Activated naive CD4-positive, alpha-beta T cell treated with anti-CD3 and anti-CD28 coated beads, Interleukin-2, amount 10 ng/mL, durations not matched to agents 7 days and 5 days (primary cell): ENCODE results near the gene SUGCT.

Experiments used
- CTCF ChIA-PET: fragments of 350-600 bp; sonication (Branson Sonifier 250); formaldehyde crosslinking; loops from one replicate; lab custom pipeline; 2021; ENCODE audit warnings: antibody characterized with exemption; lab: Charles Lee
- DNase-seq: peaks from one replicate; pipeline ENCODE4 v3.0.0-alpha.2; 2020
- H3K27ac Mint-ChIP-seq: one replicate; pipeline ENCODE4 v1.8.0; 2021; ENCODE audit warnings: mild to moderate bottlenecking, moderate library complexity, mixed read lengths
- H3K27me3 Mint-ChIP-seq: one replicate; pipeline ENCODE4 v1.8.0; 2021; ENCODE audit warnings: mild to moderate bottlenecking, mixed read lengths
- H3K36me3 Mint-ChIP-seq: one replicate; pipeline ENCODE4 v1.8.0; 2021; ENCODE audit warnings: mixed read lengths
- H3K4me1 Mint-ChIP-seq: one replicate; pipeline ENCODE4 v1.8.0; 2021; ENCODE audit warnings: mixed read lengths
- H3K4me3 Mint-ChIP-seq: one replicate; pipeline ENCODE4 v1.8.0; 2021; ENCODE audit warnings: mild to moderate bottlenecking, moderate library complexity, mixed read lengths
- H3K9me3 Mint-ChIP-seq: one replicate; pipeline ENCODE4 v1.8.0; 2021; ENCODE audit warnings: mixed read lengths

SUGCT gene

DNA sequence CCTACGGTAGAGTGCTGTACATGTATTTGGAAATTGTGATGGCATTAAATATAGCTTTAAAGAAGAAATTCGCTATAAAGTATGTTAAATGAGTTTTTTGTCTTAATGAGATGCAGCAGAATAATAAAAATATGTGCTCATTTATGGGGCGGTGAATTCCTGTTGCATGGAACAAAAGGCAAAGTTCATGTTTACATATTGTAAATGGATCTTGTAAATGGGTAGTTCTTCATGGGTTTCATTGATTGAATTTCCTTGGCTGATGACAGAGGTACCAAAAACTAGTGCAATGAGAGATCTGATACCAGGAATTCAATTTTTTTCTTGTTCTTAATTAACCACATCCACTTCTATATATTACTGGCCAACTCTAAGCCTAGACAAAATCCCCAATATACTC lies 284.2 kb downstream of the SUGCT start:
- DNase-seq: no peak
- Mint-ChIP-seq H3K4me3 (no peak overlapping the region), H3K4me1 (no peaks in the 10 kb centered on the region), H3K9me3 (no peaks in the 10 kb centered on the region), H3K27ac (no peak overlapping the region), H3K36me3 (no peaks in the 10 kb centered on the region), H3K27me3 (no peaks in the 10 kb centered on the region)
- CTCF ChIA-PET: no interaction called here

DNA sequence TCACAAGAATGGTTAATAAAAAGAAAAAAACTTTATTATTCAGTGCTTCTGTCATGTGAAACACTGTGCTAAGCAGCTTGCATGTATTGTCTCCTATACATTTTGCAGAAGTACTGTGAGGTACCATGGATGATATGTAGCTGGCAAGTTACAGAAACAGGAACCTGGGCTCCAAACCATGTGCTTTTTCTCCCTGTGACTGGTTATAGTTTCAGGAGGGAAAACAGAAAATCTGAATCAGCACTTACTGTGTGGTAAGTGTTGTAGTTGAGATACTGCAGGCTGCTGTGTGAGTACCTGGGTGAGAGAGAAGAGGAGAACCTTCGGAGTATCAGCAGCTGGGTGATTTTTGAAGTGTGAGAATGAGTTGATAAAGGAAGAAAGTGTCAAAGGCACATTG lies 285.0 kb downstream of the SUGCT start:
- CTCF ChIA-PET: no interaction called here
- no peak for DNase-seq

DNA sequence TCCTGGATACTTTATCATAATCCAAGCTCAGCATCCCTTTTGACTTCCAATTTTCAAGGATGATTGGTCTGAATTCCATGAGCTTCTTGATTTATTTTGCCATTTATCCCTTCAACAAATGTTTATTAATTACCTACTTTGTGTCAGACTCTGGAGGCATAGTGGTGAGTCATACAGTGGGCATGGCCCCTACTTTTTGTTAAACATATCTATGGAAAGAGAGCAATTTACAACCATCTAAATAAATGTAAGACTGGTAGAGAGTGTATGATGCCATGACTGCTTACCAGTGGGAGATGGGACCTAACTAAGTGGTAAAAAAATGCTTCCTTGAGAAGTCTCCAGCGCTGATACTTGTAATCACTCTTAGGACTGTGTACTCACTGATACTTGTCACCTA lies 286.6 kb downstream of the SUGCT start:
- H3K4me1 Mint-ChIP-seq: no peaks in the 10 kb centered on the region
- H3K36me3 Mint-ChIP-seq: no peaks in the 10 kb centered on the region
- no peaks in the 10 kb centered on the region for H3K9me3 Mint-ChIP-seq
- H3K27ac Mint-ChIP-seq: no peak overlapping the region
- no peak for DNase-seq
- CTCF ChIA-PET: no interaction called here
- H3K4me3 Mint-ChIP-seq: no peak overlapping the region
- no peaks in the 10 kb centered on the region for H3K27me3 Mint-ChIP-seq

More for the DNA sequence above, 285.0 kb downstream of the SUGCT start:
- H3K36me3 Mint-ChIP-seq: no peaks in the 10 kb centered on the region
- no peaks in the 10 kb centered on the region for H3K4me1 Mint-ChIP-seq
- no peaks in the 10 kb centered on the region for H3K27me3 Mint-ChIP-seq
- H3K27ac Mint-ChIP-seq: no peak overlapping the region
- H3K4me3 Mint-ChIP-seq: no peak overlapping the region
- no peaks in the 10 kb centered on the region for H3K9me3 Mint-ChIP-seq

DNA sequence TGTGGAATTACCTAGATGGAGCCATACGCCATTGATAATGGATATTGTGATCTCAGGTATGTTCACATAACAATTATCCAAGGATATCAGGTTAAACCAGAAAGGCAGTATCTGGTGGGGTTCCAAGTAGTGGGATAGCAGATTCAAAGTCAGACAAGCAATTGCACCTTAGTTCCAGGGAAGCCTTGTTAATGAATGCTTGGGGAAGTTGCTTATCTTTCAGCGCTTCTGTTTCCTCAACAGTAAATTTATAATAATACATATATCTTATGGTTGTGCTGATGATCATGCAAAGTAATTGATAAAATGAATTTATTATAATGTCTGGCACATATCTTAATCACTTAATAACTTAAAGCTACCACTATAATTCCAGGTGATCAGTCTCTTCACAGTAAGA lies 290.9 kb downstream of the SUGCT start:
- Mint-ChIP-seq H3K27me3 (no peaks in the 10 kb centered on the region), H3K9me3 (no peaks in the 10 kb centered on the region), H3K27ac (no peak overlapping the region), H3K36me3 (no peaks in the 10 kb centered on the region), H3K4me3 (no peak overlapping the region), H3K4me1 (no peaks in the 10 kb centered on the region)
- no peak for DNase-seq
- CTCF ChIA-PET: no interaction called here

DNA sequence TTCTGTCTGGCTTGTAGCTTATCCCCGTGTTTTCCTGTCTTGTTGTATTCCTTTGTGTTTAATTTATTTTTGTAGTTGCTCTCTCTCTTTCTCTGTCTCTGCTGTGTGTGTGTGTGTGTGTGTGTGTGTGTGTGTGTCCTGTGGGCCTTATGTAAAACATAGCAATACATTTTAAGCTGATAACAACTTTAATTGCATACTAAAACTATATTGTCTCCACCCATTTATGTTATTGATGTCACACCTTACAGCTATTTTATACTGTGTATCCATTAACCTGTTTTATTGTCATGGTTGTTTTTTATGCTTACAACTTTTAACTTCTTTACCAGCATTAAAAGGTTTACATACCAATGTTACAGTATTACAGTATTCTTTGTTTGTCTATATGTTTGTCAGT lies 293.6 kb downstream of the SUGCT start:
- Mint-ChIP-seq H3K27me3 (no peaks in the 10 kb centered on the region), H3K27ac (no peak overlapping the region), H3K9me3 (no peaks in the 10 kb centered on the region), H3K36me3 (no peaks in the 10 kb centered on the region), H3K4me3 (no peak overlapping the region), H3K4me1 (no peaks in the 10 kb centered on the region)
- DNase-seq: no peak
- CTCF ChIA-PET: no interaction called here

DNA sequence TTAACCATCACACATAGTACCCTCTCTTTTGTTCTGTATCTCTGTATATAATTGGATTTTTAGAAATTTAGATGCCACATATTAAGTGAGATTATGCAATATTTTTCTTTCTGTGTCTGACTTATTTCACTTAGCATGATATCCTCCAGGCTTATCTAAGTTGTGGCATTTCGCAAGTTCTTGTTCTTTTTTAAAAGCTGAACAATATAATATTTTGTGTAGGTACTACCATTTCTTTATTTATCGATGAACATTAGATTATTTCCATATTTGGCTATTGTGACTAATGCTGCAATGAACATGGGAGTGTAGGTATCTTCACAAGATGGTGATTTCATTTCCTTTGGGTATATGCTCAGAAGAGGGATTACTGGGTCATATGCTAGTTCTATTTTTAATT lies 295.0 kb downstream of the SUGCT start:
- no peaks in the 10 kb centered on the region for H3K27me3 Mint-ChIP-seq
- H3K27ac Mint-ChIP-seq: no peak overlapping the region
- no peaks in the 10 kb centered on the region for H3K9me3 Mint-ChIP-seq
- H3K4me1 Mint-ChIP-seq: no peaks in the 10 kb centered on the region
- CTCF ChIA-PET: no interaction called here
- no peaks in the 10 kb centered on the region for H3K36me3 Mint-ChIP-seq
- H3K4me3 Mint-ChIP-seq: no peak overlapping the region
- no peak for DNase-seq

DNA sequence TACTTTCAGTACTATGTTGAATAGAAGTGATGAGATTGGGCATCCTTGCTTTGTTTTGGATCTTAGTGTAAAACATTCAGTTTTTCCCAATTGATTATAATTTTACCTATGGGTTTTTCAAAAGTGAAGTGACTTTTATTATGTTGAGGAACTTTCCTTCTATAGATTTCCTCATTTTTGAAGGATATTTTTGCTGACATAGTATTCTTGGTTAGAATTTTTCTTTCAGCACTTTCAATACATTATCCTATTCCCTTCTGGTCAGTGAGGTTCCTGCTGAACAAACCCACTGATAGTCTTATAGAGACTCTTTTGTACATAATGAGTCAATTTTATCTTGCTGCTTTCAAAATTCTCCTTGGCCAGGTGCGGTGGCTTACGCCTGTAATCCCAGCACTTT lies 297.2 kb downstream of the SUGCT start:
- no peaks in the 10 kb centered on the region for H3K36me3 Mint-ChIP-seq
- H3K27me3 Mint-ChIP-seq: no peaks in the 10 kb centered on the region
- H3K4me1 Mint-ChIP-seq: no peaks in the 10 kb centered on the region
- H3K27ac Mint-ChIP-seq: no peak overlapping the region
- no peak for DNase-seq
- H3K9me3 Mint-ChIP-seq: no peaks in the 10 kb centered on the region
- H3K4me3 Mint-ChIP-seq: no peak overlapping the region
- CTCF ChIA-PET: no interaction called here

DNA sequence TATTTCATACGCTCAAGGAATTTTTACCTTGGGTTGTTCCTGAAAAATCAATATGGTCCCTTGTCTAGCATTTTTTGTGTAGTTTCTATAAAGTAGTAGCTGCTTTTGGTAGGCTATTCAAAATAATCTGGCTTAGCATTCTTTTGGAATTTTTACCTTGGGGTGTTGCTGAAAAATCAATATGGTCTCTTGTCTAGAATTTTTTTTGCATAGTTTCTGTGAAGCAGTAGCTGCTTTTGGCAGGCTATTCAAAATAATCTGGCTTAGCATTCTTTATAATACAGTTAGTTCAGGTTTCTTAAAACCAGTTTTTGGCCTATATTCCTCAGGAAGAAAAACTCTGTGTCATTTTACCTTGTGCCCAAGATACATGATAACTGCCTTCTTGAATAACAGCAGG lies 301.9 kb downstream of the SUGCT start:
- H3K4me1 Mint-ChIP-seq: no peaks in the 10 kb centered on the region
- no peaks in the 10 kb centered on the region for H3K27me3 Mint-ChIP-seq
- no peak for DNase-seq
- H3K9me3 Mint-ChIP-seq: peaks cover 3% of the 10 kb centered on the region
- H3K4me3 Mint-ChIP-seq: no peak overlapping the region
- no peak overlapping the region for H3K27ac Mint-ChIP-seq
- H3K36me3 Mint-ChIP-seq: no peaks in the 10 kb centered on the region
- CTCF ChIA-PET: no interaction called here

DNA sequence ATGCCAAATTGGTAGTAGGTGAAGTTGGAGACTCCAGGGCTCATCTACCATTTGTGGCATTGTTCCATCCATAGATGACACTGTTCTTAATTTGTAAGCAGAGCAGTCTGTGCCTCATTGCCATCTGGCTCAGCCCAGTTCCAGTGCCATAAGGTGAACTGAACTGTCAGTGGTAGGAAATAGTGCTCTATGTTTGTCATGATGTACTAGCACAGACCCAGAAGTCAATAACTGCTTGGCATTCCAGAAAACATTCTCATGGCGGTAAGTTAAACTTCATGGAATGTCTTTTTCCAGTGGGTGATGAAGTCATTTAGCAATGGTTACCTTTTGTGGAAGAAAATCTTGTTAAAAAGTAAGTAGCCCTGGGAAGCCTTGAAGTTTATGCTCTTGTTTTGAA lies 302.7 kb downstream of the SUGCT start:
- Mint-ChIP-seq H3K27ac (no peak overlapping the region), H3K4me3 (no peak overlapping the region), H3K27me3 (no peaks in the 10 kb centered on the region), H3K4me1 (no peaks in the 10 kb centered on the region), H3K36me3 (no peaks in the 10 kb centered on the region), H3K9me3 (peaks cover 8% of the 10 kb centered on the region)
- CTCF ChIA-PET: no interaction called here
- DNase-seq: no peak

DNA sequence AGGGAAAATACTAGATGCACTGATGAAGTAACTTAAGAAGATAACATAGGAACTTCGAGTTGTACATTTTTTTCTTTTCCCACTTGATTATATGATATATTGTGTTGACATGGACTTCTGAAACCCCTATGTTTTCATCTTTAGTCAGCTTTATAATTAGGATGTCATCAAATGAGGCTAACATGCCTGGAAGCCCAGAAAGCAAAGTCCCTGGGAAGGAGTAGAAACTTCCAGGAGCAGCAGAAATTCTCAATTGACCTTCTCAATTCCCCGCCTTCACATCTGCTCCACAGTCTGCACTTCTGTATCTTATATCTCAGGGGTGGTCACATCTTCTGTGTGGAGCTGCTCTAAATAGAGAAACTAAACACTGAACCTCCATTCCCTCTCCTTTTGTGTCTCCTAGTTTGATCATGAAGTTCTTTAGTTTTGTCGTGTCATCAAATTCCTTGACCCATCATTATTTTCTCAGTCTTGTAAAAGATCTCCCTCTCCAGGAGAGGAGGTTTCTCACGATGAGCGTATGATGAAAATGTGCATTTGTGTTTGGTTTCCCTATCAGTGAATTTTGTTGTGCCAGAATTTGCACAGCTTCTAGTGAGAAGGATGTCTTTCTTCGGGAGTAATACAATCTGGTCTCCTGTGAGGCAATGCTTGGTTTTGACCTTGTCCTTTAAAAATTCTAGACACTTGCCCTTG lies 303.3 kb downstream of the SUGCT start:
- Mint-ChIP-seq H3K36me3 (no peaks in the 10 kb centered on the region), H3K4me3 (no peak overlapping the region), H3K4me1 (no peaks in the 10 kb centered on the region), H3K27ac (no peak overlapping the region), H3K9me3 (peaks cover 8% of the 10 kb centered on the region), H3K27me3 (no peaks in the 10 kb centered on the region)
- CTCF ChIA-PET: no interaction called here
- DNase-seq: no peak

DNA sequence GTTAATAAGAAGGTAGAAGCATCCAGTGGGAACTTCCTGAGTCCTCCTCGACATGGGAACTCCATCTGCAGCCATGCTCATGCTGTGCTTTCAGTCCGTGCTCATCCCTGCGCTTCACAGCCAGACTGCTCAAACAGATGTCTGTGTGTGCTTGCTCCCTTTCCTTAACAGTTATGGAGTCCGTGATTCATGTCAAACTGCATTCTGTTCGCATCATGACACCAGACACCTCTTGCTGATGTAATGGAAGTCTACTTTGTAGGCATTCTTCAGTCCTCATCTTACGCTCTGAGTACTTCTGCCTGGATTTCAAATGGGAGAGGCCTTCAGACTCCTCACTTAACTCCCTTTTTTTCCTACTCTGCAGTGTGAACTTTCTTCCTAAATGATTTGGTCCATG lies 304.9 kb downstream of the SUGCT start:
- Mint-ChIP-seq H3K4me1 (no peaks in the 10 kb centered on the region), H3K27me3 (no peaks in the 10 kb centered on the region)
- CTCF ChIA-PET: no interaction called here

DNA sequence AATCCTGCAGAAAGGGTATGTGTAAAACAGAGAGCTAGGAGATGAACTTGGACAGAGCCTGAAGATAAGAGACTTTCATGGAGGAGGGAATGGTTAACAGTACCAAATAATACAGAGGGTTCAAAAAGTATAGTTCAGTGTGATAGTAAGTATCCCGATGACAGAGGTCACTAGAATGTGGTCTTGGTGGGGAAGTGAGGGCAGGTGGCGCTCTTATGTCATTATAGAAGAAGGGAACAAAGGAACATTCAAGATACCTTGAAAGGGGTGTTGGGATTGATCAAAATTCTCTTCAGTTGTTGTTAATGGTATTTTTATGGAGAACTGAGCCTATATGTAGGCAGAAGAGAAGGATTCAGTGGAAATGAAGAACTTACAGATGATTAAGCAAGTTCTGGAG lies 312.5 kb downstream of the SUGCT start:
- Mint-ChIP-seq H3K27me3 (no peaks in the 10 kb centered on the region), H3K27ac (no peak overlapping the region)
- CTCF ChIA-PET: no interaction called here

More for the DNA sequence above, 304.9 kb downstream of the SUGCT start:
- no peak overlapping the region for H3K27ac Mint-ChIP-seq
- H3K4me3 Mint-ChIP-seq: no peak overlapping the region
- no peak for DNase-seq
- H3K36me3 Mint-ChIP-seq: no peaks in the 10 kb centered on the region
- peaks cover 8% of the 10 kb centered on the region for H3K9me3 Mint-ChIP-seq

DNA sequence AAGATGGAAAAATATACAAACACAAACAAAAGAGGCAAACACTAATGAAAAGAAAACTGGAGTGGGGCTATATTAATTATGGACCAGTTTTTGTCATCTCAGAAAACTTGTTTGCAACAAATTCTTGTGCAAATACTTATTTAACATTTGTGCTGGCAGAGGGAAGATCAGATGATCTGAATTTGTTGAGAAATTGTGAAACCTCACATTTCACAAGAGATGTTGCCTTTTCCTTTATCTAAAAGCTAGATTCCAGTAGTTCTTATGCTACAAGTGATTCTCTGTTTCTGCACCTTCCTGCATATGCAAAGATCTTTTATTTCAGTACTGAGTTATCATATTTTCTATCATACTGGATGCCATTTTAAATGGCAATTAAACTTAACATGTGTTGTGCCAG lies 320.7 kb downstream of the SUGCT start:
- Mint-ChIP-seq H3K27me3 (no peaks in the 10 kb centered on the region), H3K36me3 (no peaks in the 10 kb centered on the region), H3K9me3 (no peaks in the 10 kb centered on the region), H3K4me1 (no peaks in the 10 kb centered on the region), H3K27ac (no peak overlapping the region), H3K4me3 (no peak overlapping the region)
- CTCF ChIA-PET: no interaction called here
- DNase-seq: no peak

More for the DNA sequence above, 312.5 kb downstream of the SUGCT start:
- Mint-ChIP-seq H3K4me3 (no peak overlapping the region), H3K36me3 (no peaks in the 10 kb centered on the region), H3K9me3 (no peaks in the 10 kb centered on the region), H3K4me1 (no peaks in the 10 kb centered on the region)
- no peak for DNase-seq

DNA sequence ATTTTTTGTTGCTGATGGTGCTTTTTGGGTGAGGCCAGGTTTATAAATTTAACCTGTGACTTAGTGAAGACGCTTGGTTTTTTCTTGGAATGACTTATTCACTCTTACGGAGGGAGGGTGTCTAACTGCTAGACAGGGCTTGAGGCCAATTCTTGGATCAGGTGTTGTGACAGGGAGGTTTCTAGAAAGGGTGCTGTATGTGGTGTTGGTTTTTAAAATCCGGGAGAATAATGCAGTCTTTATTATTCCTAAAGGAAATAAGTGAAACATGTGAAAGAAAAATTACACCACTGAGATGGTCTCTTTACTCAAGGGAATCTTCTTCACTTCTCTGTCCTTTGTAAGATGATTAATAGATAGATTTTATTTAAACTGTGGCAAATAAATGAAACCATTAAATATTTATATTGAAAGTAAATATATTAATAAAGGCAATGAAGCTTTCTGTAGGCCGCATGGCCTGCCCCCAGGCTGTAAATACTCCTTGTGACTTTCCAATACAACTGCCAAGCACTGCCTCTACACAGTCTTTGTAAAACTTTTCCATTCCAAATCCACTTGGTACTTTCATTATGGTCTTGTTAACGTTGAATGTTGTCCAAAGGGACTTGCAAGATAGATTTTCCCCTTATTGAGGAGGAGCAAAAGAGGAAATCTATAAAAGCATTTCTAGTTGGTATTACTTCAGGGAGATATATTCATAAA lies 323.1 kb downstream of the SUGCT start:
- no peak for DNase-seq
- H3K4me1 Mint-ChIP-seq: no peaks in the 10 kb centered on the region
- CTCF ChIA-PET: no interaction called here
- H3K36me3 Mint-ChIP-seq: no peaks in the 10 kb centered on the region
- no peak overlapping the region for H3K4me3 Mint-ChIP-seq
- H3K27me3 Mint-ChIP-seq: no peaks in the 10 kb centered on the region
- no peak overlapping the region for H3K27ac Mint-ChIP-seq
- no peaks in the 10 kb centered on the region for H3K9me3 Mint-ChIP-seq

DNA sequence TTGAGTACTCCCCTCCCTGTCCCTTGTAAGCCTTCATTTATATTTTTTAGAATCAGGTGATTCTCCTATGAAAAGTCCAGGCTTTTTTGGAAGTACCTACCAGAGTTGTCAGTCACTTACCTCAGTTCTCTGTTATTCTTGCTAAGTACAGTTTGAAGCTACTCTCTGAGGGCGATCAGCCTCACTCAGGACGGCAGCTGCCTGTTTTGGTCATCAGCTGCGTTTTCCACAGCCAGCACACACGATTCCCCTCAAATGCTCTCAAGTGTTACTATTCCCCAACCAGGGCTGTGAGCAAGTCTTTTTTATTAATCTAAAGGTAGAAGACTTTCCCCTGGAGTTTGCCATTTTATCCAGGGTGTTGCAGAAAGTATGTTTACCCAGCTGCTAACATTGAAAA lies 328.6 kb downstream of the SUGCT start:
- Mint-ChIP-seq H3K4me3 (no peak overlapping the region), H3K4me1 (no peaks in the 10 kb centered on the region), H3K27me3 (no peaks in the 10 kb centered on the region), H3K36me3 (no peaks in the 10 kb centered on the region), H3K9me3 (no peaks in the 10 kb centered on the region), H3K27ac (no peak overlapping the region)
- CTCF ChIA-PET: no interaction called here
- DNase-seq: no peak
